HG03575 (cell line): Measurements from ENCODE around the gene SLC25A12.
"Not testable (repeated sequence)": the region's sequence is repeated elsewhere in the genome, so short reads cannot be mapped to it uniquely, and the experiment has no call there.

Source experiments
- ATAC-seq: cut with Tn5 transposase; IDR thresholded peaks from one replicate; pipeline ENCODE4 v1.9.1; 2021; ENCODE audit not compliant: unreplicated experiment, insufficient number of reproducible peaks, low FRiP score; ENCODE audit errors: extremely low read depth

The SLC25A12 gene

GRCh38 chr2:171803757-171804156 is 90.3 kb downstream of the SLC25A12 start:
- ATAC-seq: no peak

GRCh38 chr2:171800639-171801038 is 93.4 kb downstream of the SLC25A12 start:
- ATAC-seq: no peak

GRCh38 chr2:171798156-171798820 is 95.8 kb downstream of the SLC25A12 start:
- no peak for ATAC-seq

GRCh38 chr2:171794918-171795317 is 99.1 kb downstream of the SLC25A12 start:
- ATAC-seq: no peak

GRCh38 chr2:171793691-171794678 is 100.1 kb downstream of the SLC25A12 start:
- ATAC-seq: no peak

- ATAC-seq: no peak
Measured at GRCh38 chr2:171792886-171793580, 101.0 kb downstream of the SLC25A12 start.

GRCh38 chr2:171792157-171792556 is 101.9 kb downstream of the SLC25A12 start:
- no peak for ATAC-seq

- ATAC-seq: no peak
Measured at GRCh38 chr2:171791361-171791760, 102.7 kb downstream of the SLC25A12 start.

- ATAC-seq: no peak
Measured at GRCh38 chr2:171789956-171790355, 104.1 kb downstream of the SLC25A12 start.

- ATAC-seq: no peak
Measured at GRCh38 chr2:171788316-171788993, 105.6 kb downstream of the SLC25A12 start.

- ATAC-seq: no peak
Measured at GRCh38 chr2:171787333-171788072, 106.5 kb downstream of the SLC25A12 start.

GRCh38 chr2:171785450-171785849 is 108.6 kb downstream of the SLC25A12 start:
- ATAC-seq: no peak

- no peak for ATAC-seq
Measured at GRCh38 chr2:171778515-171778914, 115.5 kb downstream of the SLC25A12 start.

- not testable (repeated sequence) for ATAC-seq
Measured at GRCh38 chr2:171774581-171774980, 119.5 kb downstream of the SLC25A12 start.

- no peak for ATAC-seq
Measured at GRCh38 chr2:171772373-171772772, 121.7 kb downstream of the SLC25A12 start.

- ATAC-seq: no peak
Measured at GRCh38 chr2:171771463-171771862, 122.6 kb downstream of the SLC25A12 start.

- no peak for ATAC-seq
Measured at GRCh38 chr2:171763602-171764001, 130.4 kb downstream of the SLC25A12 start.

GRCh38 chr2:171762879-171763573 is 131.0 kb downstream of the SLC25A12 start:
- no peak for ATAC-seq
